A549 (cell line): ENCODE measurements around the gene TM9SF4. TPM values are rescaled to one million over a fixed set of nuclear protein-coding genes. Genes with fewer than 3 reads are reported as not detected.

Experiments
- ATAC-seq, 2 experiments: fragments of 200-7000 bp in 1 of 2; fragments of >200 bp in 1 of 2; cut with Nextera tagmentation in 1 of 2; cut with Tn5 transposase in 1 of 2; 3 replicates each; pipeline versions ENCODE4 v1.8.0 to v1.9.1; 2018 to 2020; ENCODE audit warnings: mild to moderate bottlenecking in 1 of 2, moderate library complexity in 1 of 2
- CTCF ChIA-PET: fragments of 300-600 bp; sonication (Branson Sonifier 250); formaldehyde crosslinking; extraction: SDS; loops from one replicate; lab custom pipeline; 2021; ENCODE audit warnings: antibody characterized with exemption, inconsistent platforms; lab: Yijun Ruan, JAX
- POLR2A ChIA-PET: fragments of 350-600 bp; formaldehyde crosslinking; extraction: SDS; loops from one replicate; lab custom pipeline; 2021; ENCODE audit warnings: antibody characterized with exemption, inconsistent platforms; lab: Yijun Ruan, JAX
- DNase-seq, 2 experiments: peaks; one replicate each; pipeline versions ENCODE4 v3.0.0 to v3.0.0-alpha.2; 2011 to 2016; ENCODE audit warnings: low read depth in 1 of 2, low spot score in 1 of 2
- FAIRE-seq: peaks from 2 replicates; lab custom pipeline; 2011; peaks lifted over from hg19 to GRCh38; lab: Jason Lieb, UNC
- H3K27ac ChIP-seq, 2 experiments: fragments of >200 bp; sonication (Bioruptor Twin); formaldehyde crosslinking; 3 replicates each; pipeline ENCODE4 v1.5.1; 2016 to 2017
- H3K4me1 ChIP-seq: fragments of >200 bp; sonication (Bioruptor Twin); formaldehyde crosslinking; 3 replicates; pipeline ENCODE4 v1.6.1; 2016
- H3K4me2 ChIP-seq: fragments of >200 bp; sonication (Bioruptor Twin); formaldehyde crosslinking; 3 replicates; pipeline ENCODE4 v1.6.1; 2016
- H3K4me3 ChIP-seq: fragments of >200 bp; sonication (Bioruptor Twin); formaldehyde crosslinking; 3 replicates; pipeline ENCODE4 v1.5.1; 2016
- H3K9me3 ChIP-seq: fragments of >200 bp; sonication (Bioruptor Twin); formaldehyde crosslinking; 3 replicates; pipeline ENCODE4 v1.6.1; 2016
- ATOH8 ChIP-seq: fragments of 250-450 bp; sonication (Bioruptor Pico); IDR thresholded peaks from 2 replicates; pipeline ENCODE4 v1.5.0; 2020; ENCODE audit warnings: low read depth, mild to moderate bottlenecking, moderate library complexity
- BCL3 ChIP-seq: fragments of >200 bp; sonication (Bioruptor Twin); formaldehyde crosslinking; IDR thresholded peaks from 3 replicates; pipeline ENCODE4 v1.6.1; 2016
- CEBPB ChIP-seq, 2 experiments: fragments of >200 bp in 1 of 2; sonication (Bioruptor Twin) in 1 of 2; formaldehyde crosslinking in 1 of 2; IDR thresholded peaks; 2 replicates each; pipeline ENCODE4 v1.6.1; 2012 to 2016
- CTCF ChIP-seq: fragments of >200 bp; sonication (Bioruptor Twin); formaldehyde crosslinking; IDR thresholded peaks from 3 replicates; pipeline ENCODE4 v1.5.1; 2016
- EHF ChIP-seq: fragments of 250-450 bp; sonication (Bioruptor Pico); IDR thresholded peaks from 2 replicates; pipeline ENCODE4 v1.5.0; 2020; ENCODE audit warnings: mild to moderate bottlenecking
- EHMT2 ChIP-seq: fragments of 200-600 bp; sonication (generic); IDR thresholded peaks from 2 replicates; pipeline ENCODE4 v1.6.1; 2016; ENCODE audit warnings: antibody characterized with exemption, low read depth, mild to moderate bottlenecking, moderate library complexity
- ELK1 ChIP-seq: fragments of 150-350 bp; IDR thresholded peaks from 2 replicates; pipeline ENCODE4 v1.6.1; 2014; ENCODE audit warnings: low read depth, mild to moderate bottlenecking, low read length
- EP300 ChIP-seq, 2 experiments: fragments of >200 bp; sonication (Bioruptor Twin); formaldehyde crosslinking; IDR thresholded peaks; 2 replicates in 1 of 2; 3 replicates in 1 of 2; pipeline ENCODE4 v1.6.1; 2016 to 2017
- FOSB ChIP-seq: fragments of 250-450 bp; sonication (Bioruptor Pico); IDR thresholded peaks from 2 replicates; pipeline ENCODE4 v1.5.0; 2020; ENCODE audit warnings: mild to moderate bottlenecking, moderate library complexity
- FOSL2 ChIP-seq, 2 experiments: fragments of 450-650 bp in 1 of 2; fragments of >200 bp in 1 of 2; sonication (Bioruptor Twin) in 1 of 2; formaldehyde crosslinking; IDR thresholded peaks; 2 replicates each; pipeline versions ENCODE4 v1.5.0 to v1.6.1; 2016 to 2020; ENCODE audit warnings: mild to moderate bottlenecking in 1 of 2, moderate library complexity in 1 of 2
- FOXS1 ChIP-seq: fragments of 250-450 bp; sonication (Bioruptor Pico); IDR thresholded peaks from 2 replicates; pipeline ENCODE4 v1.5.0; 2020; ENCODE audit warnings: mild to moderate bottlenecking, moderate library complexity
- HDAC2 ChIP-seq: fragments of 200-600 bp; sonication (generic); IDR thresholded peaks from 2 replicates; pipeline ENCODE4 v1.6.1; 2016
- HEYL ChIP-seq: fragments of 250-450 bp; sonication (Bioruptor Pico); IDR thresholded peaks from 2 replicates; pipeline ENCODE4 v1.8.0; 2021; ENCODE audit warnings: mild to moderate bottlenecking, moderate library complexity
- HOXB5 ChIP-seq: fragments of 250-450 bp; sonication (Bioruptor Pico); IDR thresholded peaks from 2 replicates; pipeline ENCODE4 v1.5.0; 2020; ENCODE audit warnings: mild to moderate bottlenecking, moderate library complexity
- JUNB ChIP-seq: fragments of >200 bp; sonication (Bioruptor Twin); formaldehyde crosslinking; IDR thresholded peaks from 2 replicates; pipeline ENCODE4 v1.6.1; 2016
- MYC ChIP-seq: IDR thresholded peaks from 2 replicates; pipeline ENCODE4 v1.6.1; 2012; ENCODE audit warnings: mild to moderate bottlenecking, inconsistent platforms, low read length, improper control_type of control experiment, borderline replicate concordance
- NFE2L2 ChIP-seq: fragments of 150-350 bp; conservative IDR thresholded peaks from 2 replicates; pipeline ENCODE4 v1.6.1; 2014; ENCODE audit warnings: low read length
- NR3C1 ChIP-seq: fragments of >200 bp; sonication (Bioruptor Twin); formaldehyde crosslinking; IDR thresholded peaks from 3 replicates; pipeline ENCODE4 v1.6.1; 2017
- PBX3 ChIP-seq: IDR thresholded peaks from 2 replicates; pipeline ENCODE4 v1.6.1; 2012
- POLR2A ChIP-seq: IDR thresholded peaks from 2 replicates; pipeline ENCODE4 v1.6.1; 2012; ENCODE audit warnings: mild to moderate bottlenecking, low read length
- POLR2AphosphoS2 ChIP-seq: conservative IDR thresholded peaks from 2 replicates; pipeline ENCODE4 v1.6.1; 2012; ENCODE audit warnings: low read length, improper control_type of control experiment, inconsistent platforms
- RAD21 ChIP-seq, 2 experiments: fragments of >200 bp in 1 of 2; sonication (Bioruptor Twin) in 1 of 2; formaldehyde crosslinking in 1 of 2; IDR thresholded peaks in 1 of 2; conservative IDR thresholded peaks in 1 of 2; 2 replicates in 1 of 2; 3 replicates in 1 of 2; pipeline ENCODE4 v1.6.1; 2012 to 2018; ENCODE audit warnings: inconsistent platforms in 1 of 2
- RARB ChIP-seq: fragments of 250-450 bp; sonication (Bioruptor Pico); IDR thresholded peaks from 2 replicates; pipeline ENCODE4 v1.8.0; 2021; ENCODE audit warnings: mild to moderate bottlenecking, moderate library complexity
- RCOR1 ChIP-seq: fragments of 150-350 bp; IDR thresholded peaks from 2 replicates; pipeline ENCODE4 v1.6.1; 2014; ENCODE audit warnings: antibody characterized with exemption, low read length, low read depth
- RNF2 ChIP-seq: fragments of 200-600 bp; sonication (generic); IDR thresholded peaks from 2 replicates; pipeline ENCODE4 v1.6.1; 2016; ENCODE audit warnings: low read depth, mild to moderate bottlenecking, antibody characterized with exemption, moderate library complexity, borderline replicate concordance
- SMC3 ChIP-seq: fragments of >200 bp; sonication (Bioruptor Twin); formaldehyde crosslinking; IDR thresholded peaks from 3 replicates; pipeline ENCODE4 v1.6.1; 2018; ENCODE audit warnings: inconsistent platforms
- SREBF2 ChIP-seq: fragments of 450-650 bp; IDR thresholded peaks from 2 replicates; pipeline ENCODE4 v1.6.1; 2014; ENCODE audit warnings: mild to moderate bottlenecking, moderate library complexity
- TFCP2L1 ChIP-seq: fragments of 250-450 bp; sonication (Bioruptor Pico); IDR thresholded peaks from 2 replicates; pipeline ENCODE4 v1.5.0; 2021; ENCODE audit warnings: mild to moderate bottlenecking
- USF2 ChIP-seq: fragments of 450-650 bp; IDR thresholded peaks from 2 replicates; pipeline ENCODE4 v1.6.1; 2014; ENCODE audit warnings: antibody characterized with exemption
- ZC3H11A ChIP-seq: fragments of 450-650 bp; IDR thresholded peaks from 2 replicates; pipeline ENCODE4 v1.6.1; 2014; ENCODE audit warnings: antibody characterized with exemption, mild to moderate bottlenecking
- ZFP36 ChIP-seq: fragments of 450-650 bp; IDR thresholded peaks from 2 replicates; pipeline ENCODE4 v1.6.1; 2014; ENCODE audit warnings: borderline replicate concordance; ENCODE audit not compliant: partially characterized antibody
- ZNF302 ChIP-seq: fragments of 250-450 bp; sonication (Bioruptor Pico); IDR thresholded peaks from 2 replicates; pipeline ENCODE4 v1.9.0; 2021; ENCODE audit warnings: inconsistent platforms, mild to moderate bottlenecking, moderate library complexity
- WGBS: methylation state at CpG from one replicate; pipeline ENCODE4 v1.1.6; 2017; ENCODE audit errors: missing lambda C conversion rate; 5-methylcytosine and 5-hydroxymethylcytosine counted together
- polyA plus RNA-seq, 4 experiments: library from polyadenylated mRNA; depleted of rRNA in 3 of 4; stranded (reverse); fragments of >200 nt; fragmentation: RNase III in 1 of 4; extraction: RNeasy Plus Mini Kit Qiagen cat#74134 plus additional on column Dnase treatment in 1 of 4; gene quantifications; 2 replicates in 3 of 4; 3 replicates in 1 of 4; pipeline ENCODE4 v1.2.3, GENCODE V29; 2011 to 2017

Gene TM9SF4
- polyA plus RNA-seq, 2 of the 4 experiments (the other 2 are of a cell fraction) = 52.3 to 60.0 TPM

GRCh38 chr20:32141465-32141980 lies 32.0 kb downstream of the TM9SF4 start:
- TF ChIP-seq RNF2 (no peak), RARB (CRISPR knock-in tag) (no peak), RCOR1 (no peak), EP300 (IDR thresholded peaks at IDR 0.05) (no peak), ZC3H11A (no peak), MYC (no peak), HDAC2 (no peak), CTCF (no peak), FOXS1 (CRISPR knock-in tag) (no peak), POLR2AphosphoS2 (no peak), CEBPB (IDR thresholded peaks at IDR 0.05) (no peak), BCL3 (no peak), TFCP2L1 (no peak), JUNB (no peak), FOSL2 (IDR thresholded peaks at IDR 0.05) (no peak), FOSL2 (CRISPR knock-in tag; IDR thresholded peaks at IDR 0.05) (no peak), ZFP36 (no peak), EHMT2 (no peak), ELK1 (no peak)
- ATAC-seq = no peak
- Histone ChIP-seq H3K9me3 (no peaks in the 10 kb centered on the region), H3K4me1 (no peaks in the 10 kb centered on the region), H3K4me3 (no peak overlapping the region), H3K4me2 (no peak overlapping the region), H3K27ac (no peak overlapping the region)
- CTCF ChIA-PET = no interaction called here
- WGBS = 94% methylated on average over 20 of the region's 21 CpGs
- no peak for FAIRE-seq
- no peak for DNase-seq
- POLR2A ChIA-PET = no interaction called here

GRCh38 chr20:32142088-32142487 lies 32.6 kb downstream of the TM9SF4 start:
- POLR2A ChIA-PET = no interaction called here
- WGBS = 84% methylated on average over 5 of the region's 5 CpGs
- FAIRE-seq = no peak
- TF ChIP-seq SMC3 (no peak), FOSB (CRISPR knock-in tag) (no peak), EP300 (IDR thresholded peaks at IDR 0.05) (no peak), MYC (no peak), USF2 (no peak), SREBF2 (no peak), HEYL (CRISPR knock-in tag) (no peak), HOXB5 (CRISPR knock-in tag) (no peak), ATOH8 (CRISPR knock-in tag) (no peak), POLR2A (no peak), POLR2AphosphoS2 (no peak), EHF (CRISPR knock-in tag) (no peak), RAD21 (conservative IDR thresholded peaks at IDR 0.05 in 1 of 2, IDR thresholded peaks at IDR 0.05 in 1 of 2) (no peak), BCL3 (no peak), PBX3 (no peak), ZNF302 (no peak), NR3C1 (no peak), NFE2L2 (no peak)

More at GRCh38 chr20:32142088-32142487, 32.6 kb downstream of the TM9SF4 start:
- no peaks in the 10 kb centered on the region for H3K9me3 ChIP-seq
- no peak overlapping the region for H3K27ac ChIP-seq
- no peak for DNase-seq
- H3K4me3 ChIP-seq = no peak overlapping the region
- no peak overlapping the region for H3K4me2 ChIP-seq
- ATAC-seq = no peak
- CTCF ChIA-PET = interaction anchor here (1.8 kb wide), 1 partner anchor 13 kb away, joined by 6 read pairs; no protein-coding TSS in a partner anchor
- no peaks in the 10 kb centered on the region for H3K4me1 ChIP-seq
